ENCODE measurements around the gene NTM.

Gene NTM

GRCh38 chr11:132264616-132265015, 894.2 kb downstream of the NTM start:
- Histone ChIP-seq H3K4me3 (ENCODE audit: low read depth, low read length) (no peak overlapping the region), H3K27ac (ENCODE audit: extremely low read depth, low read depth, low read length) (no peak overlapping the region), H3K4me1 (ENCODE audit: control insufficient read depth, insufficient read depth, low read length) (no peaks in the 10 kb centered on the region), H3K36me3 (ENCODE audit: control insufficient read depth in 2 of 2, insufficient read depth in 1 of 2, low read length in 2 of 2) (no peaks in the 10 kb centered on the region), H3K9me3 (ENCODE audit: control insufficient read depth, insufficient read depth, low read depth, low read length) (no peaks in the 10 kb centered on the region)
- ChIA-PET CTCF (interaction anchor here (2.0 kb wide), 1 partner anchor 14 kb away, joined by 7 read pairs; no protein-coding TSS in a partner anchor), POLR2A (no interaction called here)
- TF ChIP-seq ZSCAN4 (tag by site-specific recombination; IDR thresholded peaks at IDR 0.05) = no peak

- Histone ChIP-seq H3K9me3 (ENCODE audit: control insufficient read depth, insufficient read depth, low read depth, low read length) (no peaks in the 10 kb centered on the region), H3K27ac (ENCODE audit: extremely low read depth, low read depth, low read length) (no peak overlapping the region), H3K4me3 (ENCODE audit: low read depth, low read length) (no peak overlapping the region), H3K36me3 (ENCODE audit: control insufficient read depth in 2 of 2, insufficient read depth in 1 of 2, low read length in 2 of 2) (no peaks in the 10 kb centered on the region), H3K4me1 (ENCODE audit: control insufficient read depth, insufficient read depth, low read length) (no peaks in the 10 kb centered on the region)
- ChIA-PET CTCF (interaction anchor here (0.5 to 1.7 kb wide), 10 partner anchors 13 to 662 kb away, joined by 3 to 7 read pairs (median 4); no protein-coding TSS in a partner anchor), POLR2A (no interaction called here)
- no peak for TF ChIP-seq REST (tag by site-specific recombination; IDR thresholded peaks at IDR 0.05)
- TF ChIP-seq ZNF146 (tag by site-specific recombination; IDR thresholded peaks at IDR 0.05) = no peak
- no peak for TF ChIP-seq ZFP3 (tag by site-specific recombination; IDR thresholded peaks at IDR 0.05; ENCODE audit: low read depth)
- TF ChIP-seq ZBTB21 (tag by site-specific recombination; IDR thresholded peaks at IDR 0.05) = no peak
- no peak for TF ChIP-seq ZNF311 (tag by site-specific recombination; IDR thresholded peaks at IDR 0.05; ENCODE audit: borderline replicate concordance)
- no peak for TF ChIP-seq ZNF701 (tag by site-specific recombination; IDR thresholded peaks at IDR 0.05)
- TF ChIP-seq ZNF214 (tag by site-specific recombination; IDR thresholded peaks at IDR 0.05; ENCODE audit: borderline replicate concordance) = no peak
- no peak for TF ChIP-seq SP2 (tag by site-specific recombination; IDR thresholded peaks at IDR 0.05)
- no peak for TF ChIP-seq ZNF266 (tag by site-specific recombination; IDR thresholded peaks at IDR 0.05; ENCODE audit: low read depth)
- TF ChIP-seq ZNF174 (tag by site-specific recombination; IDR thresholded peaks at IDR 0.05) = no peak
- TF ChIP-seq MYNN (tag by site-specific recombination; IDR thresholded peaks at IDR 0.05; ENCODE audit: borderline replicate concordance) = no peak
- no peak for TF ChIP-seq BCL11B (tag by site-specific recombination; IDR thresholded peaks at IDR 0.05; ENCODE audit: low read depth)
- TF ChIP-seq GFI1B (tag by site-specific recombination; IDR thresholded peaks at IDR 0.05) = no peak
- TF ChIP-seq ZBTB10 (tag by site-specific recombination; IDR thresholded peaks at IDR 0.05) = no peak
- TF ChIP-seq ZSCAN5A (tag by site-specific recombination; IDR thresholded peaks at IDR 0.05) = no peak
- no peak for TF ChIP-seq ZNF248 (tag by site-specific recombination; IDR thresholded peaks at IDR 0.05)
- TF ChIP-seq KLF1 (tag by site-specific recombination; IDR thresholded peaks at IDR 0.05) = no peak
These were observed 908.6 kb downstream of the NTM start for GRCh38 chr11:132278801-132279574.

Data from HEK293 (cell line).